GM18519 (cell line): Measurements from ENCODE around the gene KLHL40.

ENCODE experiments used
- ATAC-seq: cut with Tn5 transposase; IDR thresholded peaks from one replicate; pipeline ENCODE4 v1.9.1; 2021; ENCODE audit warnings: mild to moderate bottlenecking, moderate library complexity; ENCODE audit not compliant: unreplicated experiment, low FRiP score

KLHL40 gene

GRCh38 chr3:42688016-42688415, 2.7 kb downstream of the KLHL40 start:
- no peak for ATAC-seq

GRCh38 chr3:42688487-42689420, 3.4 kb downstream of the KLHL40 start:
- no peak for ATAC-seq

GRCh38 chr3:42689421-42690014, 4.2 kb downstream of the KLHL40 start:
- no peak for ATAC-seq

GRCh38 chr3:42690191-42690590, 4.9 kb downstream of the KLHL40 start:
- ATAC-seq = no peak

- no peak for ATAC-seq
Measured at GRCh38 chr3:42690766-42691680, 5.7 kb downstream of the KLHL40 start.

GRCh38 chr3:42691816-42692666, 6.7 kb downstream of the KLHL40 start:
- no peak for ATAC-seq

- no peak for ATAC-seq
Measured at GRCh38 chr3:42692667-42693529, 7.6 kb downstream of the KLHL40 start.

- no peak for ATAC-seq
Measured at GRCh38 chr3:42693530-42693930, 8.2 kb downstream of the KLHL40 start.

GRCh38 chr3:42694366-42694765, 9.0 kb downstream of the KLHL40 start:
- ATAC-seq = no peak

- no peak for ATAC-seq
Measured at GRCh38 chr3:42696356-42697288, 11.3 kb downstream of the KLHL40 start.

GRCh38 chr3:42697289-42698051, 12.1 kb downstream of the KLHL40 start:
- ATAC-seq = no peak

- ATAC-seq = no peak
Measured at GRCh38 chr3:42698216-42698910, 13.0 kb downstream of the KLHL40 start.

- no peak for ATAC-seq
Measured at GRCh38 chr3:42698911-42699230, 13.5 kb downstream of the KLHL40 start.

- ATAC-seq = no peak
Measured at GRCh38 chr3:42699511-42699971, 14.2 kb downstream of the KLHL40 start.

- no peak for ATAC-seq
Measured at GRCh38 chr3:42700366-42701288, 15.3 kb downstream of the KLHL40 start.
